Astrocyte (in vitro differentiated cells and primary cell): ENCODE results near the gene IL20RA. TPM values are rescaled to one million over a fixed set of nuclear protein-coding genes. Genes with fewer than 3 reads are reported as not detected.

Experiments
- DNase-seq: peaks from one replicate; pipeline ENCODE4 v3.0.0-alpha.2; 2010; ENCODE audit warnings: low read depth
- FAIRE-seq: peaks from 2 replicates; lab custom pipeline; 2011; peaks lifted over from hg19 to GRCh38; lab: Jason Lieb, UNC
- H2AFZ ChIP-seq: 2 replicates; pipeline ENCODE4 v1.6.0; 2012; ENCODE audit warnings: low read depth, low read length, inconsistent platforms
- H3K27ac ChIP-seq: 2 replicates; pipeline ENCODE4 v1.5.1; 2011; ENCODE audit warnings: low read depth, low read length, inconsistent platforms
- H3K27me3 ChIP-seq: 2 replicates; pipeline ENCODE4 v1.6.0; 2011; ENCODE audit warnings: low read length, inconsistent platforms; ENCODE audit not compliant: insufficient read depth
- H3K36me3 ChIP-seq: 2 replicates; pipeline ENCODE4 v1.5.1; 2011; ENCODE audit warnings: low read length, inconsistent platforms; ENCODE audit not compliant: insufficient read depth
- H3K4me1 ChIP-seq: 2 replicates; pipeline ENCODE4 v1.5.1; 2011; ENCODE audit warnings: low read length, inconsistent platforms; ENCODE audit not compliant: insufficient read depth
- H3K4me2 ChIP-seq: 2 replicates; pipeline ENCODE4 v1.6.0; 2012; ENCODE audit warnings: low read length, inconsistent platforms
- H3K4me3 ChIP-seq: 2 replicates; pipeline ENCODE4 v1.5.1; 2011; ENCODE audit warnings: low read depth, mild to moderate bottlenecking, low read length, inconsistent platforms; ENCODE audit not compliant: insufficient read depth
- H3K79me2 ChIP-seq: 2 replicates; pipeline ENCODE4 v1.6.0; 2012; ENCODE audit warnings: mild to moderate bottlenecking, low read length, inconsistent platforms; ENCODE audit not compliant: insufficient read depth
- H3K9ac ChIP-seq: 2 replicates; pipeline ENCODE4 v1.6.0; 2012; ENCODE audit warnings: mild to moderate bottlenecking, low read length, inconsistent platforms
- H3K9me3 ChIP-seq: 2 replicates; pipeline ENCODE4 v1.5.1; 2012; ENCODE audit warnings: low read depth, mild to moderate bottlenecking, low read length, inconsistent platforms; ENCODE audit not compliant: insufficient read depth
- H4K20me1 ChIP-seq: 2 replicates; pipeline ENCODE4 v1.6.0; 2012; ENCODE audit warnings: low read length, inconsistent platforms; ENCODE audit not compliant: insufficient read depth
- H3K27ac Mint-ChIP-seq: one replicate; pipeline ENCODE4 v1.8.0; 2021; ENCODE audit warnings: mild to moderate bottlenecking, mixed read lengths; ENCODE audit not compliant: unreplicated experiment
- H3K27me3 Mint-ChIP-seq: one replicate; pipeline ENCODE4 v1.8.0; 2021; ENCODE audit warnings: low read depth, mixed read lengths; ENCODE audit not compliant: unreplicated experiment
- H3K36me3 Mint-ChIP-seq: one replicate; pipeline ENCODE4 v1.8.0; 2021; ENCODE audit warnings: low read depth, mixed read lengths; ENCODE audit not compliant: unreplicated experiment
- H3K4me1 Mint-ChIP-seq: one replicate; pipeline ENCODE4 v1.8.0; 2021; ENCODE audit warnings: low read depth, mixed read lengths; ENCODE audit not compliant: unreplicated experiment
- H3K4me3 Mint-ChIP-seq: one replicate; pipeline ENCODE4 v1.8.0; 2021; ENCODE audit warnings: mild to moderate bottlenecking, moderate library complexity, mixed read lengths; ENCODE audit not compliant: unreplicated experiment
- H3K9me3 Mint-ChIP-seq: one replicate; pipeline ENCODE4 v1.8.0; 2021; ENCODE audit warnings: mild to moderate bottlenecking, mixed read lengths; ENCODE audit not compliant: unreplicated experiment
- EZH2 ChIP-seq: IDR thresholded peaks from 2 replicates; pipeline ENCODE4 v1.6.1; 2012; ENCODE audit warnings: mild to moderate bottlenecking, low read length, inconsistent platforms; ENCODE audit not compliant: insufficient read depth
- total RNA-seq: library from RNA; stranded (reverse); gene quantifications from 2 replicates; pipeline ENCODE4 v1.2.1, GENCODE V29; 2021
- TF ChIP-seq, protein P1 (sequence below): IDR thresholded peaks from 2 replicates; pipeline ENCODE4 v1.5.1; 2011; ENCODE audit warnings: low read depth, mild to moderate bottlenecking, inconsistent platforms, low read length, moderate library complexity; ENCODE audit not compliant: insufficient read depth

Gene IL20RA
- total RNA-seq, 1 donor from 2014 or later: 0.07 TPM

DNA sequence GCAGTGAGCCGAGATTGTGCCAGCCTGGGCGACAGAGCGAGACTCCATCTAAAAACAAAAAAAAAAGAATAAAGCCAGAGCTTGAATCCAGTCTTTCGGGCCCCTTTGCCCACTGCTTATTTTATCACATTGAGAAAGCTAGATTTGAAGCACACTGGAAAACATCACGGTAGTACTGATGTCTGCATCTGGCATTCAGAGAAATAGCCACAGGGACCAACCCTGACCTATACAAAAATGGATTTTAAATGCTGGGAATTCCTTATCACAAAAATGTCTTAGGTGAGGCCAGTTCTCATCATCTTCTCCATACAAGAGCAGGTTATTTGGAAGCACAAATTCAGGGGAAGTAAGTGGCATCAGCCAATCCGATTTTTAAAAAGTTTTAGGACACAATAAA lies 73.2 kb downstream of the IL20RA start:
- Histone ChIP-seq H3K4me1 (no peaks in the 10 kb centered on the region), H3K27ac (no peak overlapping the region), H3K4me3 (no peak overlapping the region), H3K79me2 (no peaks in the 10 kb centered on the region), H3K27me3 (peaks cover 6% of the 10 kb centered on the region), H3K36me3 (no peaks in the 10 kb centered on the region), H3K9ac (no peak overlapping the region), H3K9me3 (no peaks in the 10 kb centered on the region), H3K4me2 (no peak overlapping the region), H4K20me1 (no peaks in the 10 kb centered on the region), H2AFZ (no peak overlapping the region)
- no peaks in the 10 kb centered on the region for H3K4me1 Mint-ChIP-seq
- TF ChIP-seq, protein P1, sequence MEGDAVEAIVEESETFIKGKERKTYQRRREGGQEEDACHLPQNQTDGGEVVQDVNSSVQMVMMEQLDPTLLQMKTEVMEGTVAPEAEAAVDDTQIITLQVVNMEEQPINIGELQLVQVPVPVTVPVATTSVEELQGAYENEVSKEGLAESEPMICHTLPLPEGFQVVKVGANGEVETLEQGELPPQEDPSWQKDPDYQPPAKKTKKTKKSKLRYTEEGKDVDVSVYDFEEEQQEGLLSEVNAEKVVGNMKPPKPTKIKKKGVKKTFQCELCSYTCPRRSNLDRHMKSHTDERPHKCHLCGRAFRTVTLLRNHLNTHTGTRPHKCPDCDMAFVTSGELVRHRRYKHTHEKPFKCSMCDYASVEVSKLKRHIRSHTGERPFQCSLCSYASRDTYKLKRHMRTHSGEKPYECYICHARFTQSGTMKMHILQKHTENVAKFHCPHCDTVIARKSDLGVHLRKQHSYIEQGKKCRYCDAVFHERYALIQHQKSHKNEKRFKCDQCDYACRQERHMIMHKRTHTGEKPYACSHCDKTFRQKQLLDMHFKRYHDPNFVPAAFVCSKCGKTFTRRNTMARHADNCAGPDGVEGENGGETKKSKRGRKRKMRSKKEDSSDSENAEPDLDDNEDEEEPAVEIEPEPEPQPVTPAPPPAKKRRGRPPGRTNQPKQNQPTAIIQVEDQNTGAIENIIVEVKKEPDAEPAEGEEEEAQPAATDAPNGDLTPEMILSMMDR: no peak
- TF ChIP-seq EZH2: no peak
- DNase-seq: no peak
- H3K4me3 Mint-ChIP-seq: no peak overlapping the region
- H3K27me3 Mint-ChIP-seq: peaks cover 3% of the 10 kb centered on the region
- FAIRE-seq: no peak
- no peak overlapping the region for H3K27ac Mint-ChIP-seq
- H3K36me3 Mint-ChIP-seq: no peaks in the 10 kb centered on the region
- no peaks in the 10 kb centered on the region for H3K9me3 Mint-ChIP-seq

DNA sequence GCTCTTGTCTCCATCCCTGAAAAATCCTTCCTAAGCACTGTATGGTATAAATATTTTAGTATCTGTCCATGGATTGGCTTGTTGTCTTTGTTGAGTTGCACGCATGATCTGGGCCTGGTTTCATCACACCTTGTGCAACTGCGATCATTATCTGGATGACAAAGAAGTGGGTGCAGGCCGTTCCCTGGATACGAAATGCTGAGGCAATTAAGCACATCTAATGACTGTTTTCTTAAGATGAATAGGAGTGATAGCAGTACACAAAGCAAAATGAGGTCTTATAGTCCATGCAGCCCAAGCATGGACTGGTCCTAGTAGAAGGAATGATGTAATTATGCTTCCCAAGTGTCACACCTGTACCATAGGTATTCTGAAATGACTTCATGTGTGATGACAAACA lies 74.8 kb downstream of the IL20RA start:
- Mint-ChIP-seq H3K4me1 (peaks cover 2% of the 10 kb centered on the region), H3K4me3 (no peak overlapping the region), H3K27ac (no peak overlapping the region), H3K27me3 (peaks cover 3% of the 10 kb centered on the region), H3K36me3 (no peaks in the 10 kb centered on the region), H3K9me3 (no peaks in the 10 kb centered on the region)
- Histone ChIP-seq H3K79me2 (no peaks in the 10 kb centered on the region), H4K20me1 (no peaks in the 10 kb centered on the region), H3K27ac (no peak overlapping the region), H3K4me1 (no peaks in the 10 kb centered on the region), H2AFZ (no peak overlapping the region), H3K36me3 (no peaks in the 10 kb centered on the region), H3K9me3 (no peaks in the 10 kb centered on the region), H3K4me3 (no peak overlapping the region), H3K27me3 (peaks cover 6% of the 10 kb centered on the region), H3K4me2 (no peak overlapping the region), H3K9ac (no peak overlapping the region)
- no peak for TF ChIP-seq EZH2
- TF ChIP-seq, protein P1: no peak
- DNase-seq (no peak), FAIRE-seq (no peak)

DNA sequence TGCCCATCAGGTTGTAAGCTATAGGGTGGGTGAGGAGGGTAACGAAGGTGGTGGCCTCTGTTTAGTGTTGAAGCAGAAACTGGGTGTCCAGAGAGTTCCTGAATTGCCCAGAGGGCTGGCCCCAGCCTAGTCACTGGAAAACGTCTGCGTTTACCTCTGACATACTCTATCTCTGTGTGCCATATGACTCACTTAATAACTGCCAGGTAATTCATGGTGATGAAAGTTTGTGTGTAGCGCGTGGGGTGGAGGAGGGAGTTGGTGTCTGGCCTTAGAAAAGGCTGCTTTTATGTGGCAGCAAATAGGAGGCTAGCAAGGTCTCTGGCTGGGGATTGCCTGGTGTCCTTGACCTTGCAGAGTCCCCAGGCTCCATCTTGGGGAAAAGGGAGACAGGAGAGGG lies 75.3 kb downstream of the IL20RA start:
- no peak overlapping the region for H3K27ac Mint-ChIP-seq

More for the DNA sequence above, 75.3 kb downstream of the IL20RA start:
- Histone ChIP-seq H3K4me2 (no peak overlapping the region), H3K27me3 (peaks cover 6% of the 10 kb centered on the region), H3K27ac (no peak overlapping the region), H3K36me3 (no peaks in the 10 kb centered on the region), H3K9me3 (no peaks in the 10 kb centered on the region), H4K20me1 (no peaks in the 10 kb centered on the region), H3K79me2 (no peaks in the 10 kb centered on the region), H3K4me3 (no peak overlapping the region), H2AFZ (no peak overlapping the region), H3K9ac (no peak overlapping the region), H3K4me1 (no peaks in the 10 kb centered on the region)
- FAIRE-seq (no peak), DNase-seq (no peak)
- Mint-ChIP-seq H3K4me3 (no peak overlapping the region), H3K36me3 (no peaks in the 10 kb centered on the region), H3K4me1 (peaks cover 3% of the 10 kb centered on the region), H3K9me3 (no peaks in the 10 kb centered on the region), H3K27me3 (peaks cover 3% of the 10 kb centered on the region)
- TF ChIP-seq EZH2: no peak
- TF ChIP-seq, protein P1: no peak
